ENCODE data around the gene CNTRL.

CNTRL gene

GRCh38 chr9:121206516-121207370, 132.0 kb downstream of the CNTRL start:
- DNase-seq = no peak

GRCh38 chr9:121207371-121207940, 132.7 kb downstream of the CNTRL start:
- no peak for DNase-seq

- no peak for DNase-seq
These were observed 135.8 kb downstream of the CNTRL start for GRCh38 chr9:121210536-121210935.

- peak; percentile 83 for DNase-seq
These were observed 138.5 kb downstream of the CNTRL start for GRCh38 chr9:121213136-121213806.

- no peak for DNase-seq
These were observed 139.2 kb downstream of the CNTRL start for GRCh38 chr9:121214005-121214404.

GRCh38 chr9:121216271-121216805, 141.6 kb downstream of the CNTRL start:
- no peak for DNase-seq

GRCh38 chr9:121217609-121218292, 143.0 kb downstream of the CNTRL start:
- DNase-seq = no peak

GRCh38 chr9:121218357-121219027, 143.7 kb downstream of the CNTRL start:
- DNase-seq = no peak

- DNase-seq = no peak
These were observed 144.8 kb downstream of the CNTRL start for GRCh38 chr9:121219530-121219929.

GRCh38 chr9:121220996-121221663, 146.4 kb downstream of the CNTRL start:
- no peak for DNase-seq

- DNase-seq = no peak
These were observed 146.9 kb downstream of the CNTRL start for GRCh38 chr9:121221664-121222055.

GRCh38 chr9:121222524-121223171, 147.9 kb downstream of the CNTRL start:
- peak; percentile 65 for DNase-seq

GRCh38 chr9:121225240-121225639, 150.5 kb downstream of the CNTRL start:
- no peak for DNase-seq

GRCh38 chr9:121226175-121226574, 151.4 kb downstream of the CNTRL start:
- DNase-seq = no peak
